ENCODE measurements around the gene CYB5R2.

The CYB5R2 gene

GRCh38 chr11:7637447-7638157, 35.7 kb downstream of the CYB5R2 start:
- no peak for TF ChIP-seq CTCF (IDR thresholded peaks at IDR 0.05; ENCODE audit: low read depth, low read length)
- peak; percentile 67 for DNase-seq (ENCODE audit: extremely low read depth, low read depth)

- TF ChIP-seq CTCF (IDR thresholded peaks at IDR 0.05; ENCODE audit: low read depth, low read length), result no peak
- DNase-seq (ENCODE audit: extremely low read depth, low read depth), result no peak
Observed at GRCh38 chr11:7636350-7636749, 37.0 kb downstream of the CYB5R2 start.

GRCh38 chr11:7635708-7636107, 37.6 kb downstream of the CYB5R2 start:
- TF ChIP-seq CTCF (IDR thresholded peaks at IDR 0.05; ENCODE audit: low read depth, low read length), result no peak
- DNase-seq (ENCODE audit: extremely low read depth, low read depth), result no peak

GRCh38 chr11:7635137-7635536, 38.2 kb downstream of the CYB5R2 start:
- no peak for TF ChIP-seq CTCF (IDR thresholded peaks at IDR 0.05; ENCODE audit: low read depth, low read length)
- no peak for DNase-seq (ENCODE audit: extremely low read depth, low read depth)

GRCh38 chr11:7632211-7632610, 41.1 kb downstream of the CYB5R2 start:
- no peak for TF ChIP-seq CTCF (IDR thresholded peaks at IDR 0.05; ENCODE audit: low read depth, low read length)

GRCh38 chr11:7630002-7630401, 43.3 kb downstream of the CYB5R2 start:
- no peak for TF ChIP-seq CTCF (IDR thresholded peaks at IDR 0.05; ENCODE audit: low read depth, low read length)
- DNase-seq (ENCODE audit: extremely low read depth, low read depth), result no peak

More at GRCh38 chr11:7632211-7632610, 41.1 kb downstream of the CYB5R2 start:
- DNase-seq (ENCODE audit: extremely low read depth, low read depth), result no peak

GRCh38 chr11:7628660-7629059, 44.6 kb downstream of the CYB5R2 start:
- no peak for DNase-seq (ENCODE audit: extremely low read depth, low read depth)

More at GRCh38 chr11:7628660-7629059, 44.6 kb downstream of the CYB5R2 start:
- TF ChIP-seq CTCF (IDR thresholded peaks at IDR 0.05; ENCODE audit: low read depth, low read length), result no peak
